Measurements from ENCODE around the gene ZDHHC8.

The ZDHHC8 gene

DNA sequence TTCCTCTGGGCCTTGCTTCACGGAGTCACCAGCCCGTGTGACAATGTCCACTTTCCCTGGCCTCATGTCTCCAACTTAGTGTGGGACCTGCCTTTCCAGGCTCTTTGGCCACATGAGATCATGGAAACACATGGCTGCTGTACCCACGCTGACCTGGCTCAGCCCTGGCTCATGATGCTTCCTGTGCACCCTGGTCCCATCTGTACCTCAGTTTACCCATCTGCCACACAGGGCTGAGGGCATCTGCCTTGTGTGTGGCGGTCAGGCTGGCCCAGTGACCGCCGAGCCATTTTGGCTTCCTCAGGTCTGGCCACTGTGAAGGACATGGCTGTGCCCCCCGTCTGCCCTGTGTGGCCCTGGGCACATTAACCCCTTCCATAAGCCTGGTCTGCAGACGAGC is 51.5 kb downstream of the ZDHHC8 start:
- TF ChIP-seq, protein P1, sequence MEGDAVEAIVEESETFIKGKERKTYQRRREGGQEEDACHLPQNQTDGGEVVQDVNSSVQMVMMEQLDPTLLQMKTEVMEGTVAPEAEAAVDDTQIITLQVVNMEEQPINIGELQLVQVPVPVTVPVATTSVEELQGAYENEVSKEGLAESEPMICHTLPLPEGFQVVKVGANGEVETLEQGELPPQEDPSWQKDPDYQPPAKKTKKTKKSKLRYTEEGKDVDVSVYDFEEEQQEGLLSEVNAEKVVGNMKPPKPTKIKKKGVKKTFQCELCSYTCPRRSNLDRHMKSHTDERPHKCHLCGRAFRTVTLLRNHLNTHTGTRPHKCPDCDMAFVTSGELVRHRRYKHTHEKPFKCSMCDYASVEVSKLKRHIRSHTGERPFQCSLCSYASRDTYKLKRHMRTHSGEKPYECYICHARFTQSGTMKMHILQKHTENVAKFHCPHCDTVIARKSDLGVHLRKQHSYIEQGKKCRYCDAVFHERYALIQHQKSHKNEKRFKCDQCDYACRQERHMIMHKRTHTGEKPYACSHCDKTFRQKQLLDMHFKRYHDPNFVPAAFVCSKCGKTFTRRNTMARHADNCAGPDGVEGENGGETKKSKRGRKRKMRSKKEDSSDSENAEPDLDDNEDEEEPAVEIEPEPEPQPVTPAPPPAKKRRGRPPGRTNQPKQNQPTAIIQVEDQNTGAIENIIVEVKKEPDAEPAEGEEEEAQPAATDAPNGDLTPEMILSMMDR (IDR thresholded peaks at IDR 0.05): no peak

DNA sequence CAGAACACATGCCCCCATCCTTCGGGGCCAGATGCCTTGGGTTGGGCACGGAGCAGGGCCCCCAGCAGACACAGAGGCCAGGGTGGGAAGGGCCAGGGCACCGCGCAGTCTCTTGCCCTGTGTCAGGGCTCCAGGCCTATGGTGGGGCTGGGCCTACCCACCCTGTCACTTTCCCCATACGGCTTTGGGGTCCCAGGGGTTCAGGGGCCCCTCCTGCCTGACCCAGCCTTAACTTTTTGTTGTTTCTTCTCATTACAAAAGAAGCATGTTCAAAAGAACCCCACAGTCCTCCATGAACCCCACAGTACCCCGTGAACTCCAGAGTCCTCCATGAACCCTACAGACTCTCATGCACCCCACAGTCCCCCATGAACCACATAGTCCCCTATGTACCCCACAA is 52.2 kb downstream of the ZDHHC8 start:
- TF ChIP-seq, protein P1 (IDR thresholded peaks at IDR 0.05): no peak

DNA sequence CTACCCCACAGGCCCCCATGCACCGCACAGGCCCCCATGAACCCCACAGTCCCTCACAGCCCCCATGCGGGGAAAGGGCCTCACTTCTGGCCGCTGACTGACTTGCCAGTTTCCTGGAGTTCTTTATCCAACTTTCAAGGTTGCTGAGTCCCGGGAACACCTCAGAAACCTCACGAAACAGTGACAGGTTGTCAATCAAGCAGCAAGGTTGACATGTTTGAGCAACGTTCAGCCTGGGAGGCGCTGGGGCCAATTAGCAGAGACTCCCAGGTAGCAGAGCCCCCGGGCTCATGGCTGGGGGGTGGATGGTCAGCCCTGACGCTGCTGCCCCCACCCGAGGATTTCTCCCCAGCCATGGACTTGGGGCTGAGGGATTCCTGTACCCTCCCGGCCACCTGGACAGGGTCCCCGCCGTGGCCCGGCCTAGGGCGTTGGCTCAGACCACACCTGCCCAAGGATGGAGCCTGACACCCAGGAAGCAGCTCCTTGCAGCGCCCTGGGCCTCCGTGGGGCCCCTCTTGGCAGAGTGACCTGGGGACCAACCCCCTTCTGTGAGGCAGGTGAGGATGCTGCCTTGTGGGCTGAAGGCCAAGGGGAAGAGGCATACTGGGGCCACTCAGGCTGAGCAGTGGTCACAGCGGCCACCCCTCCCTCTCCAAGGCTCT is 53.0 kb downstream of the ZDHHC8 start:
- TF ChIP-seq, protein P1 (IDR thresholded peaks at IDR 0.05): no peak

DNA sequence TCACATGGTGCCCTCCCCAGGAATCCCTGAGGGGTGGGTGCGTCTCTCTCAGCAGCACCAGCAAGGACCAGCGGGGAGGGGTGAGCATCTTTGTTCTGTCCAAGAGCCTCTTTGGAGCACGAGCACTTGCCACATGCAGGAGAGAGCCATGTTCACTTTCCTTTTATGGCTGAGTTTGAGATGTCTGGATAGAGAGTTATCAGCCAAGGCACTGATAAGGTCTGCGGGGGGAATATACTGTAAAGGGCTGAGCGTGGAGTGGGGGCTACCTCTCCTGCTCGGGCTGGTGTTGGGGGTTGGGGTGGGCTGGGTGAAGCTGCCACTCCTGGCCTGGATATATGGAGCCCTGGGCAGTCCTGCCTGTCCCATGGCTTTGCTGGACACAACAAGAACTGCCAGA is 54.1 kb downstream of the ZDHHC8 start:
- TF ChIP-seq, protein P1 (IDR thresholded peaks at IDR 0.05): no peak

DNA sequence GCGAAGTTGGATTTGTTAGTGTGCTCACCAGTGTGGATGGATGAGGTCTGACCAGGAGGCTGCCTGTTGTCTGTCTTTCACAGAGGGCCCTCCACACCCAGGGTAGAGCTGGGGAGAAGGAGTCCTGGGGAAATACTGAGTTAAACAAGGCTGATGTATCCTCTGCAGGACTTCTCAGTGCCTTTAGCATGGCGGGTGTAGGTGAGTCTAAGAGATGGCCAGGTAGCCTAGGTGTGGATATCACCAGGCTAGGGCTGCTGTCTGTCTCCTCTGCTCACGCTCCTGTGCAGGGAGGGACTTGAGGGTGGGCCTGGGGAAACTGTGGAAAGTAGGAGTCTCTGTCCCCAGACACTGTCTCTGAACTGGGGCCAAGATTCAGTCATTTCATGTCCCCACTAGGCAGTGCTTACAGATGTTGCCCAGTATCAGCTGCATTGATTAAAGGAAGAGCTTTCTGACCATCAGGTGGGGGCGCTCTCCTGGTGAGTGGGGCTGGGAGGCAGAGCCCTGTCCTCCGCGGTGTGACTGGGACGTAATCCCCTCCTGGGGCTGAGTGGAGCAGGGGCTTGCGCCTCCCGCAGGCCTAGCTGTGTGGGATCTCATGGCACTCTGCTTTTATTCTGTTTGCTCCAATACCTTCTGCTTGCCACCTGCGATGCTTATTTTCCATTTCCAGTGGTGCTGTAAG is 54.7 kb downstream of the ZDHHC8 start:
- TF ChIP-seq, protein P1 (IDR thresholded peaks at IDR 0.05): no peak

DNA sequence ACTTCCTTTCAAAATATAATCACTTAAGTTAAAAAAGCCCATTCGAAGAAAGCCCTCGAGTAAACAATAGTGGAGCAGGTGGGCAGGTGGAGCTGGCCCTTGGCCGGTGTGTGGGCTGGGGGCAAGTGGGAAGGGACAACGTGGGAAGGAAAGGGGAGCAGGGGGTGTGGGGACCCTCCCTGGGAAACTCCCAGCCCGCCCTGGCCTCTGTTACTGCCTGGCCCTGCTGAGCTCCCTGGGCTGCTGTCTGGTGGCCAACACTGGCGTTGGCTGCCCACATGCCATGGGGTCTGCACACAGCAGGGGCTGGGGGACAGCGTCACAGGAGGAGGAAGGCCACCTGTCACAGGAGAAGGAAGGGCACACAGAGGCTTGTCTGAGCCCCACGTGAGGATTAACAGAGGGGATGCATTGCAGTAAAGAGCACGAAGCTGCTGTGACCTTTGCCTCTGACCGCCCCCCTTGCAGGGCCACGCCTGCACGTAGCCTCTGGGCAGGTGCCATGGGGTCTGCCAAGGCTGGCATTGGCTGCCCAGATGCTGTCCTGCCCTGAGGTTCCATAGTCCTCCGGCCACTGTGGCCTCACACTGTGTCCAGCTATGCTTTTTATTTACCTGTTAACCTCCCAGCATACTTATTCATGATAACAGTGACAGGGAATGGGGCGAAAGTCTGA is 55.4 kb downstream of the ZDHHC8 start:
- TF ChIP-seq, protein P1 (IDR thresholded peaks at IDR 0.05): no peak

DNA sequence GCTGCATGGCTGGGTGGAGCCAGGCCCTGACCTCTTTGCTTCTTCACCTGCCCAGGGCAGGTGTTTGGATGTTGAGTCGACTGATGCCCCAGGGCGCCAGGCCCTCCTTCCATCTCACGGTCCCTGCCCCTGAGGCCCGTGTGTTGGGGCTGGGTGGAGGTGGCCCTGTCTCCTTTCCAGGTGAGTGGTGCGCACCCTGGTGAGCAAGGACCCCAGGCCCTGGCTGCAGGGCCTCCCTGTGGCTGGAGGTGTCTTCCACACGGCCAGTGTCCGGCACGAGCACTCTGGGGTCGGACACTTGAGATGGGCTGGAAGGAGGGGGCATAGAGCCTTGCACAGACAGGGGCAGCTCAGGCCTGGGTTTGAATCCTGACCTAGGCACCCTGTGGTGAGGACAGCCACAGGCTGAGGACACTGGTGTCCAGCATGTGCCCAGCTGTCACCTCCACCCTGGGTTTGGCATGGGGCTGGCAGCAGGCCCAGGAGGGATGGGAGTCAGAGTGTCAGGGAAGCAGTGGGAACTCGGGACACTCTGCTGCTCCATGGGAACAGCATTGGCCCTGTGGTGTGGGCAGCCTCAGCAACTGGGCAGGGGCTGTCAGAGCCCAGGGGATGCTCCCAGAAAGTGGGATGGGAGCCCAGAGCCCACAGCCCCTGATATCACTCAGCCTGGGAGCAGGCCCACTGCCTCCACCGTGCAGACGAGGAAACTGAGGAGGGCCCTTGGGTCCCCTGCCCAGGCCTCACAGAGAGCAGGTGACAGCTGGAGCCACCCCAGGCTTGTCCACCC is 56.4 kb downstream of the ZDHHC8 start:
- TF ChIP-seq, protein P1 (IDR thresholded peaks at IDR 0.05): no peak

Measured in LNCAP (cell line).